ENCODE measurements around the gene FGR. TPM values are rescaled to one million over a fixed set of nuclear protein-coding genes. Genes with fewer than 3 reads are reported as not detected.

The FGR gene
- total and polyA plus RNA-seq, 12 donors, result 1.5 to 51.9 (median 9.6) TPM

GRCh38 chr1:27600498-27601175, 34.3 kb downstream of the FGR start:
- peaks cover 64 to 71% of the 10 kb centered on the region in 2 donors for H3K4me1 ChIP-seq (replicated peaks in 1 of 2)

DNA sequence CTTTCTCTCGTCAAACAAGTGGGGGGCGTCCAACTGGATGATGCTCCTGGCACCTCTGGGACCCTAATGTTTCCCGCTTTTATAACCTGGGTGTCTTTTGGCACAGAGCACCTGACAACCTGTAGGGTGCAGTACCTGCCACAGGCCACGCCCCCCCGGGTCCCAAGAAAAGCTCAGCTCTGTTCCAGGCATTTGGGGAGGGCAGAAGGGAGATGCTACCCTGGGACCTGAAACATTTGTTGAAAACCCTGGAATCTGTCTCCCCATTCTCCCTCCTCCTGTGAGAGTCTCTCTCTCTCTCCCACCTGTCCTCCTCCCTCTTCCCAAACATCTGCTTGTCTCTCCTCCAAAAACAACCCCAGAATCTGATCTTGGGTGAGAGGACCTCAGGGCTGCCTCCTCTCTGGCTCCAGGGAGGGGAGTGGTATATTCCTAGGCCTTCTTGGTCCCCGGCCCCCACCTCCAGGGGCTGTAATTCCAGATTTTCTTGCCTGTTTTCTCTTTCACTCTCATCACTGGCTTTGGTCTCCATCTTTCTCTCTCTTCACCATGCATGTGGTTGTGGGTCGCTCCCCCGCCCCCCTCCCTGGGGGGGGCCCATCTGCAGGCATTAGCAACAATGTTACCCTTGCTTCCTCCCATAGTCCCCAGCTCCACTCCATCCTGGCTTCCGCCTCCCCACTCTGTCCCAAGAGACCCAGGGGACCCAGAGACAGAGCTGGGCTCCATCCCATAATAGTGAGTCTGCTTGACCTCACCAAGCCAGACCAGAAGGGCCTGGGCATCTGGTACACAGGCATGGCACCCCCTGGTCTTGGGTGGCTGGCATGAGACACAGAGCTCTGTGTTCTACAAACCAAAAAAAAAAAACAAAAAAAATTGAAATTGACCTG, 35.1 kb downstream of the FGR start:
- Histone ChIP-seq H3K36me3 (replicated peaks in 1 of 2) (no peaks in the 10 kb centered on the region), H3K9me3 (replicated peaks in 1 of 3) (no peaks in the 10 kb centered on the region), H3K27me3 (no peaks in the 10 kb centered on the region), H3K4me1 (replicated peaks in 1 of 2) (peaks cover 72 to 79% of the 10 kb centered on the region in 2 donors), H3K4me3 (peak overlapping the region in 1 of 4 donors; percentile 43), H3K27ac (peak overlapping the region; percentile 58 to 96 (median 83))
- intact Hi-C loops (cut with DNase I), result loop anchor here in 1 of 2 donors (5.0 kb wide), 2 partner anchors 43 to 203 kb away; no protein-coding TSS in a partner anchor
- 26 to 40% (median 29%) methylated on average over 7 to 9 of the region's 9 CpGs for WGBS, 4 donors
- TF ChIP-seq CTCF (IDR thresholded peaks at IDR 0.05) (no peak), POLR2A (IDR thresholded peaks at IDR 0.05) (no peak)
- DNase-seq, result no peak

More at GRCh38 chr1:27600498-27601175, 34.3 kb downstream of the FGR start:
- DNase-seq, result peak in 1 of 7 donors; percentile 43
- 34 to 53% (median 41%) methylated on average over 2 to 3 of the region's 3 CpGs for WGBS, 4 donors
- peak overlapping the region in 4 of 5 donors; percentile 58 to 96 (median 88) for H3K27ac ChIP-seq
- no peak for TF ChIP-seq POLR2A (IDR thresholded peaks at IDR 0.05)
- TF ChIP-seq CTCF (IDR thresholded peaks at IDR 0.05), result no peak
- peak overlapping the region in 1 of 4 donors; percentile 95 for H3K4me3 ChIP-seq
- intact Hi-C loops (cut with DNase I), result loop anchor here in 1 of 2 donors (5.0 kb wide), 2 partner anchors 43 to 203 kb away; no protein-coding TSS in a partner anchor
- H3K27me3 ChIP-seq, result no peaks in the 10 kb centered on the region
- H3K36me3 ChIP-seq (replicated peaks in 1 of 2), result no peaks in the 10 kb centered on the region
- no peaks in the 10 kb centered on the region for H3K9me3 ChIP-seq (replicated peaks in 1 of 3)

DNA sequence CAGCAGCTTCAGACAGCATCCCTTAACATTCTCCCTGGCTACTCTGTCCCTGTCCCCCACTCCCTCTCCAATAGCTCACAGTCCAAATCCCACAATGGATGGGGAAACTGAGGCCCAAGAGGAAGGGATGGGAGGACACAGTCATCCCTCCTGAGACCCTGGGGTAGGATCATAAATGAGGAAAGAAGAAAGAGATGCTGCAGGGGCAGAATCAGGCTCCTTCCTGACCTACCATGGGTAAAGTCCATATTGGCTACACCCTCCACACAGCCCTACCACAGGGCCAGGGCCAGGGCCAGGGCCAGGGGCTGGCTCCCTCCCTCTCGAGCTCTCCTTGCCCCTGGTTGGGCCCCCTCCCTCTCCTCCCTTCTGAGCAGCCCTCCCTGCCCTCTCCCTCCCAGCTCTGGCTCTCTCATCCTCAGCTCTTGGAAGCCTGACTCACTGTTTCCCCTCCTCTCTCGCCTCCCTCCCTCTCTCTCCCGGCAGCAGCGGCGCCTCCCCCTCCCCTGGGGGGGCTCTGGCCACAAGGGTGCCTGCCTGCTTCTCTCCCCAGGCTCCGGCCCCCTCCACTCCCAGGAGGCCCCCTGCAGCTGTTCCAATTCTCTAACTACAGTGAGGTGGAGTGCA, 36.0 kb downstream of the FGR start:
- TF ChIP-seq CTCF (IDR thresholded peaks at IDR 0.05) (no peak), POLR2A (IDR thresholded peaks at IDR 0.05) (peak in 1 of 2 donors; percentile 60)
- Histone ChIP-seq H3K27ac (peak overlapping the region; percentile 58 to 96 (median 83)), H3K4me1 (replicated peaks in 1 of 2) (peaks cover 80 to 81% of the 10 kb centered on the region in 2 donors), H3K9me3 (replicated peaks in 1 of 3) (no peaks in the 10 kb centered on the region), H3K27me3 (no peaks in the 10 kb centered on the region), H3K36me3 (replicated peaks in 1 of 2) (no peaks in the 10 kb centered on the region), H3K4me3 (peak overlapping the region in 1 of 4 donors; percentile 43)
- peak; percentile 81 to 96 (median 88) for DNase-seq
- 6 to 13% (median 8%) methylated on average over 5 to 6 of the region's 6 CpGs for WGBS, 4 donors
- intact Hi-C loops (cut with DNase I), result no loop called here

Data from adrenal gland (tissue), 12 donors.